ENCODE measurements around the gene XRCC5.

The XRCC5 gene

GRCh38 chr2:216181953-216182461, 72.9 kb downstream of the XRCC5 start:
- Histone ChIP-seq H2BK120ac (ENCODE audit: insufficient read depth, low read length, poor library complexity) (no peak overlapping the region), H2BK5ac (ENCODE audit: low read depth, low read length, poor library complexity) (no peak overlapping the region), H3K4ac (ENCODE audit: low read depth, low read length) (no peak overlapping the region), H3K9me3 (ENCODE audit: insufficient read depth, low read depth, low read length) (no peaks in the 10 kb centered on the region), H3K79me2 (ENCODE audit: control insufficient read depth, insufficient read depth, low read length, poor library complexity) (no peaks in the 10 kb centered on the region), H3K4me3 (ENCODE audit: low read depth, low read length) (no peak overlapping the region), H3K27me3 (ENCODE audit: insufficient read depth, low read length) (no peaks in the 10 kb centered on the region), H4K12ac (ENCODE audit: low read depth, low read length) (no peak overlapping the region), H4K91ac (ENCODE audit: low read depth, low read length) (no peak overlapping the region), H3K23ac (ENCODE audit: low read length) (no peak overlapping the region), H3K4me1 (ENCODE audit: control insufficient read depth in 1 of 2, insufficient read depth in 2 of 2, low read length in 2 of 2) (no peaks in the 10 kb centered on the region), H2AK5ac (ENCODE audit: low read length) (no peak overlapping the region), H2AFZ (ENCODE audit: insufficient read depth, low read length, poor library complexity) (no peak overlapping the region), H3K18ac (ENCODE audit: low read length) (no peak overlapping the region), H3K79me1 (ENCODE audit: low read length) (no peaks in the 10 kb centered on the region), H3K9ac (ENCODE audit: low read length) (no peak overlapping the region), H3K36me3 (ENCODE audit: control insufficient read depth in 1 of 2, insufficient read depth in 2 of 2, low read length in 2 of 2) (peaks cover 7 to 30% of the 10 kb centered on the region in 2 experiments), H3K4me2 (ENCODE audit: low read length) (no peak overlapping the region), H2BK12ac (ENCODE audit: low read length) (no peak overlapping the region), H4K8ac (ENCODE audit: low read depth, low read length) (no peak overlapping the region), H3K27ac (ENCODE audit: low read depth, low read length) (no peak overlapping the region), H3K14ac (ENCODE audit: low read length) (no peak overlapping the region)
- no peak for DNase-seq
- no CpG with 5 or more reads among the region's 2 CpGs for WGBS (ENCODE audit: extremely low coverage, insufficient coverage, insufficient read length)

DNA sequence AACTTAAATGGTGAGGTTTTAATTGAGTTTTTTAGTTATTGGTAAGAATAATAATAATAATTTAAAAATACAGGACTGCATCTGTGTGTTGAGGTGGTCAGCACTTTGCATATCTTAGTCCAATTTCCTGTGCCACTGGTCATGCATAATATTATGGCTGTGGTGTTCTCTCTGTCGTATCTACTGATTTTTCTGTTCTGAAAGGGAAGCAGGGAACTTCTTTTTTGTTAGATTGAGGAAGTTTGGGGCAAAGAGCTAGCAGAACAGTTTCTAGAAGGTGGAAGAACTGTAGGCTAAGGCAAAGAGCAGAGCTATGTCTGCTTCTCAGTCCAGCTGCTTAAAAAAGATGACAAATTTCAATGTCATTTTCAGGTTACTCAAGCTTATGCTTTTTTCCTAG, 74.3 kb downstream of the XRCC5 start:
- H3K27me3 ChIP-seq (ENCODE audit: insufficient read depth, low read length), result no peaks in the 10 kb centered on the region
- H3K9me3 ChIP-seq (ENCODE audit: insufficient read depth, low read depth, low read length), result no peaks in the 10 kb centered on the region
- peaks cover 7 to 30% of the 10 kb centered on the region in 2 experiments for H3K36me3 ChIP-seq (ENCODE audit: control insufficient read depth in 1 of 2, insufficient read depth in 2 of 2, low read length in 2 of 2)
- H3K23ac ChIP-seq (ENCODE audit: low read length), result no peak overlapping the region
- H4K12ac ChIP-seq (ENCODE audit: low read depth, low read length), result no peak overlapping the region
- DNase-seq, result no peak
- H4K91ac ChIP-seq (ENCODE audit: low read depth, low read length), result no peak overlapping the region
- H3K18ac ChIP-seq (ENCODE audit: low read length), result no peak overlapping the region
- H3K79me2 ChIP-seq (ENCODE audit: control insufficient read depth, insufficient read depth, low read length, poor library complexity), result no peaks in the 10 kb centered on the region
- H3K9ac ChIP-seq (ENCODE audit: low read length), result no peak overlapping the region
- no peak overlapping the region for H3K4me3 ChIP-seq (ENCODE audit: low read depth, low read length)
- H2AK5ac ChIP-seq (ENCODE audit: low read length), result no peak overlapping the region
- H3K4me2 ChIP-seq (ENCODE audit: low read length), result no peak overlapping the region
- H3K14ac ChIP-seq (ENCODE audit: low read length), result no peak overlapping the region
- H3K27ac ChIP-seq (ENCODE audit: low read depth, low read length), result no peak overlapping the region
- H4K8ac ChIP-seq (ENCODE audit: low read depth, low read length), result no peak overlapping the region
- H2BK5ac ChIP-seq (ENCODE audit: low read depth, low read length, poor library complexity), result no peak overlapping the region
- H3K79me1 ChIP-seq (ENCODE audit: low read length), result no peaks in the 10 kb centered on the region
- H3K4me1 ChIP-seq (ENCODE audit: control insufficient read depth in 1 of 2, insufficient read depth in 2 of 2, low read length in 2 of 2), result no peaks in the 10 kb centered on the region
- no peak overlapping the region for H3K4ac ChIP-seq (ENCODE audit: low read depth, low read length)
- no peak overlapping the region for H2BK120ac ChIP-seq (ENCODE audit: insufficient read depth, low read length, poor library complexity)
- no CpG with 5 or more reads among the region's 1 CpG for WGBS (ENCODE audit: extremely low coverage, insufficient coverage, insufficient read length)
- no peak overlapping the region for H2AFZ ChIP-seq (ENCODE audit: insufficient read depth, low read length, poor library complexity)
- no peak overlapping the region for H2BK12ac ChIP-seq (ENCODE audit: low read length)

DNA sequence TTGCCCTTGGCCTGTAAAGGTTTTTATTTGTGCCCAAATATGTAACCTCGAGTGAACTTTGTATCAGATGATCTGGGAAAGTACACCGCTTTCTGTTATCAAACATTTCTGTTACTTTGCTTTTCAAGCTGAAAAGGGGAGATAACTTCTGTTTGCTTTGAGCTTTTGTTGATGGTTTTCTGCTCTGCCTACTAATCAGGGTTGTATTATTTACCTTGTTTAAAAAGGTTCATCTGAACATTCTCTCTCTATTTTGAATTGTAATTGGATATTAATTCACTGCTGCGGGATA, 79.4 kb downstream of the XRCC5 start:
- Histone ChIP-seq H3K9me3 (ENCODE audit: insufficient read depth, low read depth, low read length) (no peaks in the 10 kb centered on the region), H3K9ac (ENCODE audit: low read length) (no peak overlapping the region), H3K18ac (ENCODE audit: low read length) (no peak overlapping the region), H3K4me3 (ENCODE audit: low read depth, low read length) (no peak overlapping the region), H2AFZ (ENCODE audit: insufficient read depth, low read length, poor library complexity) (no peak overlapping the region), H3K14ac (ENCODE audit: low read length) (no peak overlapping the region), H2BK120ac (ENCODE audit: insufficient read depth, low read length, poor library complexity) (no peak overlapping the region), H2BK5ac (ENCODE audit: low read depth, low read length, poor library complexity) (no peak overlapping the region), H2AK5ac (ENCODE audit: low read length) (no peak overlapping the region), H3K4ac (ENCODE audit: low read depth, low read length) (no peak overlapping the region), H2BK12ac (ENCODE audit: low read length) (no peak overlapping the region), H3K36me3 (ENCODE audit: control insufficient read depth in 1 of 2, insufficient read depth in 2 of 2, low read length in 2 of 2) (peaks cover 9 to 20% of the 10 kb centered on the region in 2 experiments), H4K8ac (ENCODE audit: low read depth, low read length) (no peak overlapping the region), H3K27ac (ENCODE audit: low read depth, low read length) (no peak overlapping the region), H4K91ac (ENCODE audit: low read depth, low read length) (no peak overlapping the region), H3K27me3 (ENCODE audit: insufficient read depth, low read length) (no peaks in the 10 kb centered on the region), H4K12ac (ENCODE audit: low read depth, low read length) (no peak overlapping the region), H3K4me1 (ENCODE audit: control insufficient read depth in 1 of 2, insufficient read depth in 2 of 2, low read length in 2 of 2) (no peaks in the 10 kb centered on the region), H3K23ac (ENCODE audit: low read length) (no peak overlapping the region), H3K79me1 (ENCODE audit: low read length) (no peaks in the 10 kb centered on the region), H3K79me2 (ENCODE audit: control insufficient read depth, insufficient read depth, low read length, poor library complexity) (no peaks in the 10 kb centered on the region), H3K4me2 (ENCODE audit: low read length) (no peak overlapping the region)
- no peak for DNase-seq
- WGBS (ENCODE audit: extremely low coverage, insufficient coverage, insufficient read length), result no CpG with 5 or more reads among the region's 3 CpGs

DNA sequence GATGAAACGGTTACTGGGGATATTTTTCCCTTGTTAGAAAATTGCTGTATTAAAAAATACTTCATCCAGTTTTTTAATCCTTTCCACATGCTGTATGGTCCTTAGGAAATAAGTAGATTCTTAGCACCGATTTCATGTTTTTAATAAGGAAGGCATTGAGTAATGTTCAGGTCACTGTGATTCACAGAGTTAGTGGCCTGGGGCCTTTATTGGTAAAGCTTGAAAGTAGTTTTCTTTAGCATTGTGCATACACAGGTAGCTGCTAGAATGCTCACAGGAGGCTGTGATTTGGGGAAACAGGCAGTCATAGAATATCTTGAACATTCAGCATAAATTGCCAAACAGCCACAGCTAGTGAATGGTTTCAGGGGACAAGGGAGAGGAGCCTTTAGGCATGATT, 79.8 kb downstream of the XRCC5 start:
- Histone ChIP-seq H3K9me3 (ENCODE audit: insufficient read depth, low read depth, low read length) (no peaks in the 10 kb centered on the region), H2BK120ac (ENCODE audit: insufficient read depth, low read length, poor library complexity) (no peak overlapping the region), H3K79me2 (ENCODE audit: control insufficient read depth, insufficient read depth, low read length, poor library complexity) (no peaks in the 10 kb centered on the region), H2AK5ac (ENCODE audit: low read length) (no peak overlapping the region), H3K9ac (ENCODE audit: low read length) (no peak overlapping the region), H4K91ac (ENCODE audit: low read depth, low read length) (no peak overlapping the region), H3K4me1 (ENCODE audit: control insufficient read depth in 1 of 2, insufficient read depth in 2 of 2, low read length in 2 of 2) (no peaks in the 10 kb centered on the region), H2BK5ac (ENCODE audit: low read depth, low read length, poor library complexity) (peak overlapping the region; percentile 13), H3K14ac (ENCODE audit: low read length) (no peak overlapping the region), H3K27ac (ENCODE audit: low read depth, low read length) (no peak overlapping the region), H4K12ac (ENCODE audit: low read depth, low read length) (no peak overlapping the region), H3K36me3 (ENCODE audit: control insufficient read depth in 1 of 2, insufficient read depth in 2 of 2, low read length in 2 of 2) (peaks cover 9 to 22% of the 10 kb centered on the region in 2 experiments), H3K4ac (ENCODE audit: low read depth, low read length) (no peak overlapping the region), H3K4me3 (ENCODE audit: low read depth, low read length) (no peak overlapping the region), H3K18ac (ENCODE audit: low read length) (no peak overlapping the region), H2AFZ (ENCODE audit: insufficient read depth, low read length, poor library complexity) (no peak overlapping the region), H4K8ac (ENCODE audit: low read depth, low read length) (no peak overlapping the region), H3K79me1 (ENCODE audit: low read length) (no peaks in the 10 kb centered on the region), H3K4me2 (ENCODE audit: low read length) (no peak overlapping the region), H2BK12ac (ENCODE audit: low read length) (no peak overlapping the region), H3K23ac (ENCODE audit: low read length) (no peak overlapping the region), H3K27me3 (ENCODE audit: insufficient read depth, low read length) (no peaks in the 10 kb centered on the region)
- no CpG with 5 or more reads among the region's 2 CpGs for WGBS (ENCODE audit: extremely low coverage, insufficient coverage, insufficient read length)
- DNase-seq, result peak; percentile 34 to 43
